ENCODE data around the gene SLC14A1. TPM values are rescaled to one million over a fixed set of nuclear protein-coding genes. Genes with fewer than 3 reads are reported as not detected.

The SLC14A1 gene
- total and polyA plus RNA-seq, 2 donors (not counting 1 experiment from before 2014, with no cell fraction given): 5.8 to 6.4 TPM

GRCh38 chr18:45678441-45678840 is 45.5 kb upstream of the SLC14A1 start:
- no peak overlapping the region for H2AFZ ChIP-seq (ENCODE audit: insufficient read depth, low read depth, low read length, poor library complexity, severe bottlenecking)
- H3K27me3 ChIP-seq (replicated peaks in 1 of 4; ENCODE audit: control extremely low read depth in 1 of 4, control insufficient read depth in 3 of 4, insufficient read depth in 4 of 4, low read length in 3 of 4): no peaks in the 10 kb centered on the region
- H3K9me3 ChIP-seq (ENCODE audit: control extremely low read depth in 1 of 3, control insufficient read depth in 2 of 3, insufficient read depth in 1 of 3, low read length in 2 of 3): no peaks in the 10 kb centered on the region
- no peak overlapping the region for H3K27ac Mint-ChIP-seq
- intact Hi-C loops (cut with micrococcal nuclease): no loop called here
- TF ChIP-seq CTCF (IDR thresholded peaks at IDR 0.05) (no peak), EZH2 (IDR thresholded peaks at IDR 0.05; ENCODE audit: borderline replicate concordance, insufficient read depth, low read depth, low read length, poor library complexity, severe bottlenecking) (no peak)
- no peak overlapping the region for H3K27ac ChIP-seq (ENCODE audit: low read length in 2 of 2)
- no peaks in the 10 kb centered on the region for H3K36me3 ChIP-seq (replicated peaks in 1 of 2; ENCODE audit: control extremely low read depth in 1 of 2, control insufficient read depth in 1 of 2, extremely low read depth in 1 of 2, insufficient read depth in 2 of 2, low read length in 1 of 2)
- H3K9ac ChIP-seq (ENCODE audit: low read length): no peak overlapping the region
- H3K4me2 ChIP-seq (replicated peaks; ENCODE audit: low read depth, low read length, poor library complexity, severe bottlenecking): no peak overlapping the region
- no peaks in the 10 kb centered on the region for H3K9me3 Mint-ChIP-seq (ENCODE audit: insufficient read depth)
- no peak overlapping the region for H3K4me3 Mint-ChIP-seq
- ChIA-PET CTCF (interaction anchor here (0.6 to 22.4 kb wide), 5 partner anchors 10 to 173 kb away, joined by 3 to 317 read pairs (median 3); no protein-coding TSS in a partner anchor), POLR2A (no interaction called here)
- DNase-seq (no peak), ATAC-seq (ENCODE audit: low read depth) (no peak)
- H3K27me3 Mint-ChIP-seq: no peaks in the 10 kb centered on the region
- H4K20me1 ChIP-seq (ENCODE audit: control insufficient read depth, insufficient read depth, low read length, poor library complexity, severe bottlenecking): no peaks in the 10 kb centered on the region
- no peaks in the 10 kb centered on the region for H3K79me2 ChIP-seq (ENCODE audit: control insufficient read depth, insufficient read depth, low read length)
- no peak overlapping the region for H3K4me3 ChIP-seq (ENCODE audit: control extremely low read depth in 1 of 5, extremely low read depth in 1 of 5, insufficient read depth in 1 of 5, low read depth in 2 of 5, low read length in 4 of 5)
- H3K4me1 ChIP-seq (ENCODE audit: control insufficient read depth in 2 of 2, insufficient read depth in 2 of 2, low read length in 2 of 2): no peaks in the 10 kb centered on the region
- no peaks in the 10 kb centered on the region for H3K4me1 Mint-ChIP-seq
- WGBS (ENCODE audit: insufficient coverage): 100% methylated on average over 1 of the region's 4 CpGs

GRCh38 chr18:45678850-45679249 is 45.1 kb upstream of the SLC14A1 start:
- 20% methylated on average over 1 of the region's 1 CpG for whole genome bisulfite sequencing (ENCODE audit: insufficient coverage)
- H3K27me3 Mint-ChIP-seq: no peaks in the 10 kb centered on the region
- DNase-seq: no peak

More at GRCh38 chr18:45678850-45679249, 45.1 kb upstream of the SLC14A1 start:
- intact Hi-C loops (cut with micrococcal nuclease): no loop called here
- Mint-ChIP-seq H3K9me3 (ENCODE audit: insufficient read depth) (no peaks in the 10 kb centered on the region), H3K27ac (no peak overlapping the region), H3K4me3 (no peak overlapping the region), H3K4me1 (no peaks in the 10 kb centered on the region)
- H3K4me1 ChIP-seq (ENCODE audit: control insufficient read depth in 2 of 2, insufficient read depth in 2 of 2, low read length in 2 of 2): no peaks in the 10 kb centered on the region
- no peaks in the 10 kb centered on the region for H3K79me2 ChIP-seq (ENCODE audit: control insufficient read depth, insufficient read depth, low read length)
- H3K9ac ChIP-seq (ENCODE audit: low read length): no peak overlapping the region
- no peaks in the 10 kb centered on the region for H4K20me1 ChIP-seq (ENCODE audit: control insufficient read depth, insufficient read depth, low read length, poor library complexity, severe bottlenecking)
- H3K27ac ChIP-seq (ENCODE audit: low read length in 2 of 2): no peak overlapping the region
- CTCF ChIA-PET: interaction anchor here (0.6 to 22.4 kb wide), 4 partner anchors 9 to 172 kb away, joined by 3 to 317 read pairs (median 3); no protein-coding TSS in a partner anchor
- H3K36me3 ChIP-seq (replicated peaks in 1 of 2; ENCODE audit: control extremely low read depth in 1 of 2, control insufficient read depth in 1 of 2, extremely low read depth in 1 of 2, insufficient read depth in 2 of 2, low read length in 1 of 2): no peaks in the 10 kb centered on the region
- H3K4me2 ChIP-seq (replicated peaks; ENCODE audit: low read depth, low read length, poor library complexity, severe bottlenecking): no peak overlapping the region
- H3K9me3 ChIP-seq (ENCODE audit: control extremely low read depth in 1 of 3, control insufficient read depth in 2 of 3, insufficient read depth in 1 of 3, low read length in 2 of 3): no peaks in the 10 kb centered on the region
- no peak overlapping the region for H2AFZ ChIP-seq (ENCODE audit: insufficient read depth, low read depth, low read length, poor library complexity, severe bottlenecking)
- POLR2A ChIA-PET: no interaction called here
- no peak overlapping the region for H3K4me3 ChIP-seq (ENCODE audit: control extremely low read depth in 1 of 5, extremely low read depth in 1 of 5, insufficient read depth in 1 of 5, low read depth in 2 of 5, low read length in 4 of 5)
- no peaks in the 10 kb centered on the region for H3K27me3 ChIP-seq (replicated peaks in 1 of 4; ENCODE audit: control extremely low read depth in 1 of 4, control insufficient read depth in 3 of 4, insufficient read depth in 4 of 4, low read length in 3 of 4)
- no peak for TF ChIP-seq CTCF (IDR thresholded peaks at IDR 0.05)
- TF ChIP-seq EZH2 (IDR thresholded peaks at IDR 0.05; ENCODE audit: borderline replicate concordance, insufficient read depth, low read depth, low read length, poor library complexity, severe bottlenecking): no peak
- no peak for ATAC-seq (ENCODE audit: low read depth)
